IPS-NIHi11 (cell line): ENCODE measurements around the gene GNG11.
"Not testable (repeated sequence)": the region's sequence is repeated elsewhere in the genome, so short reads cannot be mapped to it uniquely, and the experiment has no call there.

Experiments
- DNase-seq: peaks from one replicate; pipeline ENCODE4 v3.0.0; 2012; ENCODE audit warnings: mixed read lengths, low spot score

The GNG11 gene

GRCh38 chr7:93911661-93912060 is 9.9 kb upstream of the GNG11 start:
- not testable (repeated sequence) for DNase-seq

- no peak for DNase-seq
These were observed 8.3 kb upstream of the GNG11 start for GRCh38 chr7:93913197-93913596.

DNA sequence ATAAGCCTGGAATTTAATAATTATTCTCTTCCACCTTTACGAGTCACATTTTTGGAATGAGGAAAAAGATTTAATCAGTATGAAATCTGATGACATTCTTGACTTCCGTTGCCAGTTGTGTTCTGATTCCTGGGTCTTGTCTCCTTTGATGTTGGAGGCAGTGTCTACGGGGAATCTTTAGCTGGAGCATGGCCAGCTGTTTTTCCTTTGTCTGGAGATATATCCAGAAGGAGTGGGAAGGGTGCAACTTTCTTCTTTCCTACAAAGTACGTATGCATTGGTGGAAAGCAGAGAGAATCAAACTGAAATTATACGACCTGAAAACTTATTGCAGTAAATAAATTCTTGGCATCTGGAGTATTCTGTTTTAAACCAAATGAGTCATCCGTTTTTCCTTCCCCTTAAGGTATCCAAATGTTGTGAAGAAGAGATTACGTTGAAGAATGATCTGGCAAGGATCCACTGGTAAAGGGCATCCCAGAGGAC is 6.9 kb upstream of the GNG11 start:
- no peak for DNase-seq

DNA sequence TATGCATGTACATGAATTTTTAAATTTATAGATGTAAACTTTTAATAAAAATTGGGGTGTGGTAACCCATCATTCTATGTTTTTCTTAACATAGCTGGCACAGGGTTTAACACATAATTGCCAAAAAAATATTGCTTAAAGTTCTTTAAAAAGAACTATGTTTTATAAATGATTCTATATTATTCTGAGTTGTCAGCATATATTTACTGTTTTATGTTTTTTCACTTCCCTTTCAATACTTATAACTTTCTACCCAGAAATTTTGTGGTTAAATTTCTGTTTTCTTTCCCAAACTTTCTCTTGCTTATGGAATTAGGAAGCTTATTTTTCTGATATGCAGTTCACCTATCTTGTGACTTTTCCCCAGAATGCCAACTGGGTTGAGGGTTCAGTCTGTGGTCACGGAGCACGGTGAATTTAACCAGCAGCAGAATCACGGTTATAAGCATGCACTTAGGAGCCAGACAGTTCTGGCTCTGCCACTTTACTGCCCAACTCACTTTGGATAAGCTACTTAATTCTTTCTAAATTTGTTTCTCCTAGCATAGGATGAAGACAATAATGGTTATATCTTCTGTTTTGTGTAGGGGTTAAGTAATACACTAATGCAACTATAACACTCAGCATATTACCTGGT is 6.2 kb upstream of the GNG11 start:
- DNase-seq = not testable (repeated sequence)

DNA sequence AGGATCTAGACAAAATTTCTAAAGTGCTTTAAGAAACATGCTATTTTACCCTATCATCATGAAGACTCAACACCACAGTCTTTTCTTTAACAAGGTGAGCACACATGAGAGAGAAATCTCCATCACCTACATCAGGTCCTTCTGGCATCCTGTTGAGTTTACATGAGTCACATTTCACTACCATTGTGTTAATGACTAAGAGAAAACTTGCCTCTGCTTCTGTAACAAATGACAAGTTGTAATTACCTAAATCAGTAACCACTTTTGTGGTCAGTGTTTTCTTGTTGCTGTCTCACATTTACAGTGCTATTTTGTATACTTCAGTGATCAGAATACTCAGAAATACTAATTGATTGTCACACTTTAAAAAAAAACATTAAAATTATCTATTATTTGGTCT is 5.6 kb upstream of the GNG11 start:
- not testable (repeated sequence) for DNase-seq

DNA sequence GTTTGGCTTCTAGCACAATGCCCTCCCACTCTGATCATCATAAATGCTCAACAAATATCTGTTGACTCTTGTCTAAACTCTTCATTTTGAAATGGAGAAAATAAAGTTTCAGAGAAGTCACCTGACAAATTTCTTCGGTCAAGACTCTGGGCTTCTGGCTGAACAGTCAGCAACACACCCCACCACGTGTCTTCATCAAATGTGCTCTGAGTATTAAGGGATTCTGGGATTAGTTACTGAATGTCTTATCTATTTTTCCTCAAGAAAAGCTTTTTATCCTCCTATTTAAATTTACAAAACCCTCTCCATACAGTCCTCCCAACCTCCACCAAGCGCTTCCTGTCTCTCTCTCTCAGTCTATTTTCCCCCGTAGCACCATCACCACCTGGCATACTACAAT is 5.2 kb upstream of the GNG11 start:
- not testable (repeated sequence) for DNase-seq

- DNase-seq = no peak
These were observed 896 bp upstream of the GNG11 start for GRCh38 chr7:93920496-93921182.

GRCh38 chr7:93921186-93921585 is 349 bp upstream of the GNG11 start:
- no peak for DNase-seq

DNA sequence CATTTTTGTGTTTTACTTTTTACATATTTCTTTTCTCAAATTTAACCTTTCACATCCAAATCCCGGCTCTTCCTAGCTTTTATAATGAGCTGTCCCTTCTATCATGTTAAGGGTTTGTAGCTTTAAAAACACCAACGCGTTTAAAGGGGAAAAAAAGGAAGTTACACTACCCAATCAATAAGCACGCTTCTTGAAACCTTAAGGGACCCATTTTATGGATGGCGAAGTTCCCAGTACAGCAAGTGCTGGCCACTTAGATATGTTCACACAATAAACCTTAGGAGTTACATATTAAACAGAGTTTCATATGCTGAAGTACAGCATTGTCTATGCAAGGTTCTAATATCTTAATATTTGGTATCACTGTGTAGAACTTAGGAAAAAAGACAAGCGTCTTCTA is 1.8 kb downstream of the GNG11 start:
- no peak for DNase-seq

- DNase-seq = no peak
These were observed 2.4 kb downstream of the GNG11 start for GRCh38 chr7:93923942-93924341.

GRCh38 chr7:93926800-93927199 is 5.3 kb downstream of the GNG11 start:
- DNase-seq = no peak

DNA sequence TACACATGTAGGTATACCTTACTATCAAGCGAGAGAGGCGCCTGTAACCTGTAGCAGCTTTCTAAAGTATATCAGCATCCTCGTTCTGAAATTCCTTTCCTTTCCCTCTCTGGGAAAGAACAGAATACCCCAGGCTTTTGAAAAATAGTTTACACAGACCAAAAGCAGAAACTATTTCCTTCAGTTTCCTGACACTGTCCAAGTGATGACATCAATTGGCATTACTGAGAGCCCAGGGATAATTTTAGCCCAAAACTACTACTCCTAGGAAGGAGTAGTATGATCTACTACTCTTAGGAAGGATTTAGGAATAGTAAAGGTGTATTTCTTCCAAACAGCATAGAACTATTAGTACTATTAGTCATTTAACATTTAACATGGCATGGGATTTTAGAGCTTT is 6.0 kb downstream of the GNG11 start:
- DNase-seq = no peak

GRCh38 chr7:93931655-93932054 is 10.1 kb downstream of the GNG11 start:
- no peak for DNase-seq

GRCh38 chr7:93933156-93933555 is 11.6 kb downstream of the GNG11 start:
- no peak for DNase-seq

DNA sequence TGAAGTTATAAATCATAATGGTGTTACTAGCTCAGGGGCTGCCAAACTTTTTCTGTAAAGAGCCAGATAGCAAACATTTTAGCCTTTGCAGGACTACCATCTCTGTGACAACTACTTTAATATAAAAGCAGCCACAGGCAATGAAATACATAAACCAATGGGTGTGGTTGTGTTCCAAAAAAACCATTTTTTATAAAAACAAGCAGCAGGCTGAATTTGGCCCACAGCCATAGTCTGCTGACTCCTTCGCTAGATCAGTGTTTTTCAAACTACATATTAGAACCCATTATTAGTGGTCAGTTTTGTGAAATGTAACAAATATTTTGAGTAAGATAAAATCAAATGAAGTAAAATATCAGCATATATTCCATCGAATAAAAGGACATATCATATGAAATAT is 13.6 kb downstream of the GNG11 start:
- DNase-seq = no peak

- DNase-seq = no peak
These were observed 16.3 kb downstream of the GNG11 start for GRCh38 chr7:93937818-93938217.

DNA sequence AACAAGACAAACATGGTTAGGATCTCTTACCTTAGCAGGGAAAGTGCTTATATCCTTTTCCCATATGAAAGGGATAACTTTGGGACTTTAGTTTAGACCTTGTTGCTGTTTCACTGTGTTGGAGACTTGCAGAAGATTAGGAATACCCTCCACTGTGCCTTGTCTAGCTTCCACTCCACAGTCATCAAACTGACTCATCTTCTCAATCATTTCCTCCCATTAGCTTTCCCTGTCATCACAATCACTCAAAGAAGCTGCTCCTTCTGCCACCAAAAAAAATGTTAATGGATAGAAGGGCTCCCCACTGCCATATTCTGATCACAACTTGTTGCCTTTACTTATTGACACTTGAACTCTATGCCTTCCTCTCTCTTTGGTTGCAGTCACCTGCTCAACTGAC is 16.8 kb downstream of the GNG11 start:
- DNase-seq = no peak

DNA sequence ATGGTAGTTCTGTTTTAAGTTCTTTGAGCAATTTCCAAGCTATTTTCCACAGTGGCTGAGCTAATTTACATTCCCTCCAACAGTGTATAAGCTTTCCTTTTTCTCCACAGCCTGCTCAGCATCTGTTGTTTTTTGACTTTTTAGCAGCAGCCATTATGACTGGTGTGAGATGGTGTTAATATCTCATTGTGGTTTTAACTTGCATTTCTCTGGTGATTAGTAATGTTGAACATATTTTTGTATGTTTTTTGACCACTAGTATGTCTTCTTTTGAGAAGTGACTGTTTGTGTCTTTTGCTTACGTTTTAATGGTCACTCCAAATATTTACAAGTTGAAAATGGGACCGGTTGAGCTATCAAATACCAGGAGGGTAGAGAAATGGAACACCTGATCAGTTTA is 20.4 kb downstream of the GNG11 start:
- no peak for DNase-seq

DNA sequence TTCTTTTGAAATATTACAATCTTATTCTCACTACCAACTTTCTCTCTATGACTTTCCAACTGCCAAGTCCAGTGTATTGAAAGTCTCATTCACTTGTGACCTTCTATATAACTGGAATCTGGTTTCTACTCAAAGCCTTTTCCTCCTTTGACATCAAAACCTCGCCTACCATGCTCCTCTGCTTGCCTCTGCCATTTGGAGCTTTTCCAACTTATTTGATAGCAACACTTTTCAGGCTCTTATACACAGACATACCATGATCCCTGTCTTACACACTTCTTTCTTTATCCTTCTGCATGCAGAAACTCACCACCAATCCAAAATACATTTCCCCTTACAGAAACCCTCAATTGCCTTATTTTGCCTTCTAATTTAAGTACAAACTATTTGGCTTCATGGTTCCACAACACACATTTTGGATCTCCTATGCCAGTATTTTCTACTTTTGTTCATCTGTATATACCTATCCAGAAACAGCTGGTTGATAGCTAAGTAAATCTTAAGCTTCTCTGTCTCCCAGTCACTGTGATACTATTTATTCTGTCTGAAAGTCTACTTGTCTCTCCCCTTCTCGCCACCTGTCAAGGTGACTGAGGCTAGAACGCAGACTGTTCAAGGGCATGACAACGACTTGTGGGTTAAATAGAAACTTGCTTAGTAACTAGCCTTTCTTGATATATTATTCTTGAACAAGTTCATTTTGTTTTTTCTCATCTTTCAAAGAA is 22.4 kb downstream of the GNG11 start:
- DNase-seq = no peak

GRCh38 chr7:93944673-93945072 is 23.1 kb downstream of the GNG11 start:
- no peak for DNase-seq

GRCh38 chr7:93945083-93945482 is 23.5 kb downstream of the GNG11 start:
- no peak for DNase-seq

DNA sequence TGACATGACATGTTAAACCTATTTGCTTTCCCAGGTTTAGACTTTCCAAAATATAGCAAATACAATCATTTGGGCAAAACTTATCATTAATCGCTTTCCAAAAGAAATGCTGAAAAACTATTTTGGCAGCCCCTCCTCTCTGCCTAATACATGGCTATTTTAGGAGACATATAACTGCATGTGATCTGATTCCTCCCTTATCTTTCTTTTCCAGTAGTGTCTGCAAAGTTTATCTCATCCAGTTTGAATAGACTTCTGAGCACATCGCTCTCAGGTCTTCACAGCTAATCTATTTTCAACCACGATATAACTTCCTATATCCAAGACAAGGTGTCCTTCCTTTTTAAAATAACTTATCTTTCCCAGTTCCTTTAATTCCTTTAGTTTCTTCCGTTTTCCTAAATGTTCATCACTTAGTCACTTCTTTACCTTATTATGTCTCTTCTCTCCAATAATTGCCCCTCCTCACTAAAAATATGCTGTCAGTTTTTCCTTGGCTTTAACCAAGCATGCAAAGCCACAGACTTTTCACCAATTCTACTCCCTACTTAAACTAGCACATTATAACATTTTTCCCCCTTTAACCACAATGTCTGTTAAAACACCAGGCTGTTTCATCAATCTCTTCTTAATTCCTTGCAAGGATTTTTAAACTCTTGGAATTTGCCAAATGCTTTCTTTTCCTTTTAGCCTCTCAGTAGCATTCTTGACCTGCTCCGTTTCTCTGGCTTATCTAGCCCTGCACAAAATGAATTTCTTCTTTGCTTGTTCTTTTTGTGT is 24.4 kb downstream of the GNG11 start:
- no peak for DNase-seq
